Activated CD4-positive, alpha-beta T cell treated with anti-CD3 and anti-CD28 coated beads, Interleukin-2, amount 10 ng/mL, durations not matched to agents 7 days and 5 days (primary cell): Measurements from ENCODE around the gene MRPS31. TPM values are rescaled to one million over a fixed set of nuclear protein-coding genes. Genes with fewer than 3 reads are reported as not detected.
"Not testable (repeated sequence)": the region's sequence is repeated elsewhere in the genome, so short reads cannot be mapped to it uniquely, and the experiment has no call there.

Source experiments
- CTCF ChIA-PET: fragments of 350-600 bp; sonication (Branson Sonifier 250); formaldehyde crosslinking; loops from one replicate; lab custom pipeline; 2021; ENCODE audit warnings: antibody characterized with exemption; lab: Charles Lee
- POLR2A ChIA-PET: fragments of 350-600 bp; sonication (Branson Sonifier 250); formaldehyde crosslinking; loops from one replicate; lab custom pipeline; 2021; ENCODE audit warnings: antibody characterized with exemption; lab: Charles Lee
- DNase-seq: peaks from one replicate; pipeline ENCODE4 v3.0.0-alpha.2; 2020
- H3K27ac Mint-ChIP-seq: one replicate; pipeline ENCODE4 v1.8.0; 2021; ENCODE audit warnings: mild to moderate bottlenecking, moderate library complexity, mixed read lengths
- H3K27me3 Mint-ChIP-seq: one replicate; pipeline ENCODE4 v1.8.0; 2021; ENCODE audit warnings: mixed read lengths
- H3K36me3 Mint-ChIP-seq: one replicate; pipeline ENCODE4 v1.8.0; 2021; ENCODE audit warnings: low read depth, mixed read lengths
- H3K4me1 Mint-ChIP-seq: one replicate; pipeline ENCODE4 v1.8.0; 2021; ENCODE audit warnings: mixed read lengths
- H3K4me3 Mint-ChIP-seq: one replicate; pipeline ENCODE4 v1.8.0; 2021; ENCODE audit warnings: mild to moderate bottlenecking, moderate library complexity, mixed read lengths
- H3K9me3 Mint-ChIP-seq: one replicate; pipeline ENCODE4 v1.8.0; 2021; ENCODE audit warnings: mixed read lengths
- total RNA-seq, 2 experiments: library from RNA; stranded (reverse); gene quantifications; one replicate each; pipeline ENCODE4 v1.2.3, GENCODE V29; 2021

MRPS31 gene
- total RNA-seq, 2 experiments from 2014 or later = 32.3 to 36.2 TPM

DNA sequence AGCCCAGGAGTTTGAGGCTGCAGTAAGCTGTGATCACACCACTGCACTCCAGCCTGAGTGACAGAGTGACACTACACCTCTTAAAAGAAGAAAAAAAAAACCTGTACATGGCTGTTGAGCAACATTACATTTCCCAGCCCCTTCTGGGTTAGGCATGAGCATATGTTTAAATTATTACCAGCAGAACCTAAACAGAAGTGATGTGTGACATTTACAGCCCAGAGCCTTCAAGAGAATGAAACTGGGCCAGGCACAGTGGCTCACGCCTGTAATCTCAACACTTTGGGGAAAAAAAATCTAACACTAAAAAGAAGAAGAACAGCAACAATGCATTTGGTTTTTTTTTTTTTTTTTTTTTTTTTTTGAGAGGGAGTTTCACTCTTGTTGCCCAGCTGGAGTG is 38.3 kb downstream of the MRPS31 start:
- Mint-ChIP-seq H3K9me3 (peaks cover 2% of the 10 kb centered on the region), H3K27me3 (no peaks in the 10 kb centered on the region), H3K27ac (no peak overlapping the region), H3K36me3 (peaks cover 36% of the 10 kb centered on the region), H3K4me3 (no peak overlapping the region), H3K4me1 (peaks cover 20% of the 10 kb centered on the region)
- no peak for DNase-seq
- ChIA-PET CTCF (interaction anchor here (0.6 kb wide), 1 partner anchor 172 kb away, joined by 5 read pairs; no protein-coding TSS in a partner anchor), POLR2A (no interaction called here)

DNA sequence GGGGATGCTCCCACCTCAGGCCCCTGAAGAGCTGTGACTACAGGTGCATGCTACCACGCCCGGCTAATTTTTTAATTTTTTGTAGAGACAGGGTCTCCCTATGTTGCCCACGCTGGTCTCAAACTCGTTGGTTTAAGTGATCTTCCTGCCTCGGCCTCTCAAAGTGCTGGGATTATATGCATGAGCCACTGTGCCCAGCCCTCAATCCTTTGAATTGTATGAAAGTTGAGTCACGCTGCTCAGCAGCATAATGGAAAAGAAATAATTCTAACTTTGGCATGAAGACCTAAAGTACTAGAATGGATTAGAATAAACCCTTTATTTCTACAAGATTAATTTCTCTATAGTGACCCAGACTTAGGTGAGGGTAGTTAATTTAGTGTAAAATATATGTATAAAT is 42.4 kb downstream of the MRPS31 start:
- Mint-ChIP-seq H3K9me3 (no peaks in the 10 kb centered on the region), H3K36me3 (peaks cover 27% of the 10 kb centered on the region), H3K4me1 (peaks cover 7% of the 10 kb centered on the region), H3K4me3 (no peak overlapping the region), H3K27me3 (no peaks in the 10 kb centered on the region), H3K27ac (no peak overlapping the region)
- ChIA-PET POLR2A (no interaction called here), CTCF (interaction anchor here (0.9 kb wide), 1 partner anchor 11 kb away, joined by 3 read pairs; no protein-coding TSS in a partner anchor)
- no peak for DNase-seq

DNA sequence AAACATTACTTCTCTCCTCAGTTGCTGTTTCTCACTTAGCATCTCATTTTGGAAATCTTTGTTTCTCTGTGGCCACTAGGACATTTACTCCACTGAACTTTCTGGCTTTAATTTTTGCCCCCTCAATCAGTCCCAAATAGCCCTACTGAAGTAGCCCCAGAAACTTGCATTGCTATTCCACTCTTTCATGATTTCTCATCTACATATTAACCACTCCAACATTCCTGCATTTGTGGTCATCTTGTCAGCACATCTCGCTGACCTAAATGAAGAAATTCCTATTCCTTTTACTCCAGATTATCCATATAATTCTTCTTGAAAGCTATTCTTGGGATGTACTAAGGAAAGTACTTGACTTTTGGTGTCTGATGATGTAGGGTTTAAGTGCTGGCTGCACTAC is 56.6 kb downstream of the MRPS31 start:
- POLR2A ChIA-PET, H3K27ac Mint-ChIP-seq, CTCF ChIA-PET, H3K4me1 Mint-ChIP-seq, H3K27me3 Mint-ChIP-seq, DNase-seq, H3K4me3 Mint-ChIP-seq: not testable (repeated sequence)
- Mint-ChIP-seq H3K9me3 (peaks cover 29% of the 10 kb centered on the region), H3K36me3 (peaks cover 51% of the 10 kb centered on the region)

DNA sequence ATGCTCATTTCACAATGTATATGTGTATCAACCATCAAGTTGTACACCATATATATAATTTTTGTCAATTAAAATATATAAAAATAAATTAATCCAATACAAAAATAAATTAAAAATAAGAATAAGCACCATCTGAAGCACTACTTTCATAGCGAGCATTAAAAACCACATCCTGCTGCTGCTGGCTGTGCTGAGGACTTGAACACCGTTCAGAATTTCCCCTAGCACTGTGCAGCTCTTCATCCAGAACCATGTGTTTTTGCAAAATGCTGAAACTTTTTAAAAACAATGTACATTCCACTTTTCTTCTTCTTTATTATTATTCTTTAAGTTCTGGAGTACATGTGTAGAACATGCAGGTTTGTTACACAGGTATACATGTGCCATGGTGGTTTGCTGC is 64.6 kb downstream of the MRPS31 start:
- Mint-ChIP-seq H3K4me3 (no peak overlapping the region), H3K36me3 (peaks cover 5% of the 10 kb centered on the region), H3K9me3 (peaks cover 27% of the 10 kb centered on the region), H3K27me3 (no peaks in the 10 kb centered on the region), H3K27ac (no peak overlapping the region), H3K4me1 (peaks cover 13% of the 10 kb centered on the region)
- DNase-seq = peak; percentile 21
- CTCF ChIA-PET = no interaction called here
- POLR2A ChIA-PET = no interaction called here

DNA sequence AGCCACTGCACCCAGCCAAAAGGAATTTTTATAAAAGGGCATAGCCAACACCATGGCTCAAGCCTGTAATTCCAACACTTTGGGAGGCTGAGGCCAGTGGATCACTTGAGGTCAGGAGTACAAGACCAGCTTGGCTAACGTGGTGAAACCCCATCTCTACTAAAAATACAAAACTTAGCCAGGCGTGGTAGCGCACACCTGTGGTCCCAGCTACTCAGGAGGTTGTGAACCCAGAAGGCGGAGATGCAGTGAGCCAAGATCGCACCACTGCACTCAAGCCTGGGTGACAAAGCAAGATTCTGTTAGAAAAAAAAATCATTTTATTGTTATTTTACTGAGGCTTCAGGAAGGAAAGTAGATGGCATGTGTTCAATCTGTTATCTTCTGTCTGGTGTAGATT is 73.3 kb downstream of the MRPS31 start:
- ChIA-PET POLR2A (no interaction called here), CTCF (interaction anchor here (1.2 kb wide), 1 partner anchor 9 kb away, joined by 3 read pairs; no protein-coding TSS in a partner anchor)
- Mint-ChIP-seq H3K9me3 (no peaks in the 10 kb centered on the region), H3K4me3 (no peak overlapping the region), H3K36me3 (no peaks in the 10 kb centered on the region), H3K4me1 (no peaks in the 10 kb centered on the region), H3K27me3 (no peaks in the 10 kb centered on the region), H3K27ac (no peak overlapping the region)
- DNase-seq = no peak

DNA sequence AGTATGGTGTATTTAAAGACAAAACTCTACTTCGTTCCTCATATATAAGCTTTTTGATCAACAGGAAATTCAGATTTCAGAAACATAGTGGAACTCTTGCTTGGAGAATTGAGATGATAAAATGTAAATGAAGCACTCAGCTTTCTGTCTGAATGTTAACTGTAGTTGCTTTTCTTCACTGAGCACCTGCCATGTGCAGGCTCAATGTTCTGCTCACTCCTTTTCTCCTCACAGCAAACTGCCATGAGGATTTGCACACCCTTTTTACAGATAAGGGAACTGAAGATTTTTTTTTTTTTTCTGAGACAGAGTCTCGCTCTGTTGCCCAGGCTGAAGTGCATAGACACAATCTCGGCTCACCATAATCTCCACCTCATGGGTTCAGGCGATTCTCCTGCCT is 76.6 kb downstream of the MRPS31 start:
- no peak for DNase-seq
- ChIA-PET POLR2A (no interaction called here), CTCF (interaction anchor here (0.6 to 0.8 kb wide), 4 partner anchors 353 to 1819 kb away, joined by 3 to 5 read pairs (median 3); no protein-coding TSS in a partner anchor)
- Mint-ChIP-seq H3K27me3 (no peaks in the 10 kb centered on the region), H3K27ac (no peak overlapping the region), H3K4me1 (no peaks in the 10 kb centered on the region), H3K36me3 (no peaks in the 10 kb centered on the region), H3K4me3 (no peak overlapping the region), H3K9me3 (no peaks in the 10 kb centered on the region)

DNA sequence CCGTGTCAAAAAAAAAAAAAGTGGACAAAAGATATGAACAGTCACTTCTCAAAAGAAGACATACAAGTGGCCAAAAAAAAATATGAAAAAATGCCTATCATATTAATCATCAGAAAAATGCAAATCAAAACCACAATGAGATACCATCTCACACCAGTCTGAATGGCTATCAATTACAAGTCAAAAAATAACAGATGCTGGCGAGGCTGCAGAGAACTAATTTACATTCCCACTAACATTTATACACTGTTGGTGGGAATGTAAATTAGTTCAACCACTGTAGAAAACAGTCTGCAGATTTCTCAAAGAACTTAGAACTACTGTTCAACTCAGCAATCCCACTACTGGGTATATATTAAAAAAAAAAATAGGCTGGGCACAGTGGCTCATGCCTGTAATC is 78.0 kb downstream of the MRPS31 start:
- Mint-ChIP-seq H3K4me3 (no peak overlapping the region), H3K27ac (no peak overlapping the region), H3K4me1 (no peaks in the 10 kb centered on the region), H3K9me3 (no peaks in the 10 kb centered on the region), H3K36me3 (no peaks in the 10 kb centered on the region), H3K27me3 (no peaks in the 10 kb centered on the region)
- CTCF ChIA-PET = no interaction called here
- POLR2A ChIA-PET = no interaction called here
- no peak for DNase-seq

DNA sequence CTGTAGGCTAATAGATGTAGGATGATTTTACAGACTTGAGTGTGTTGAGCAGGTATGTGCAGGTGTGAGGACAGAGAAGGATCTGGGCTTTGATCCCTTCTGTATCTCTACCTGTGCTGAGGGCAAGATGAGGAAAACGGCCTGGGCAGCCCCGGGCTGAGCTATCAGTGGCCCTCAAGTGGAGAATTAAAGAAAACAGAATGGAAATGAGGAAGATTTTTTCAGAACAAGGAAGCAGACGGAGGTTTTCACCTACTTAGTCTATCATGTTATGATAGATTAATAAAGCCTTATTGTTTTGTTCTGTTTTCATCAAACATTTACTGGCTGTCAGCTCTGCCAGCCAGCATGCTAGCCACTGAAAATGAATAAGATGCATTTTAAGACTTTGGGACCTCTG is 82.2 kb downstream of the MRPS31 start:
- Mint-ChIP-seq H3K36me3 (no peaks in the 10 kb centered on the region), H3K4me1 (no peaks in the 10 kb centered on the region), H3K9me3 (no peaks in the 10 kb centered on the region), H3K4me3 (no peak overlapping the region), H3K27ac (no peak overlapping the region), H3K27me3 (no peaks in the 10 kb centered on the region)
- ChIA-PET POLR2A (no interaction called here), CTCF (interaction anchor here (1.6 kb wide), 1 partner anchor 9 kb away, joined by 3 read pairs; no protein-coding TSS in a partner anchor)
- no peak for DNase-seq

DNA sequence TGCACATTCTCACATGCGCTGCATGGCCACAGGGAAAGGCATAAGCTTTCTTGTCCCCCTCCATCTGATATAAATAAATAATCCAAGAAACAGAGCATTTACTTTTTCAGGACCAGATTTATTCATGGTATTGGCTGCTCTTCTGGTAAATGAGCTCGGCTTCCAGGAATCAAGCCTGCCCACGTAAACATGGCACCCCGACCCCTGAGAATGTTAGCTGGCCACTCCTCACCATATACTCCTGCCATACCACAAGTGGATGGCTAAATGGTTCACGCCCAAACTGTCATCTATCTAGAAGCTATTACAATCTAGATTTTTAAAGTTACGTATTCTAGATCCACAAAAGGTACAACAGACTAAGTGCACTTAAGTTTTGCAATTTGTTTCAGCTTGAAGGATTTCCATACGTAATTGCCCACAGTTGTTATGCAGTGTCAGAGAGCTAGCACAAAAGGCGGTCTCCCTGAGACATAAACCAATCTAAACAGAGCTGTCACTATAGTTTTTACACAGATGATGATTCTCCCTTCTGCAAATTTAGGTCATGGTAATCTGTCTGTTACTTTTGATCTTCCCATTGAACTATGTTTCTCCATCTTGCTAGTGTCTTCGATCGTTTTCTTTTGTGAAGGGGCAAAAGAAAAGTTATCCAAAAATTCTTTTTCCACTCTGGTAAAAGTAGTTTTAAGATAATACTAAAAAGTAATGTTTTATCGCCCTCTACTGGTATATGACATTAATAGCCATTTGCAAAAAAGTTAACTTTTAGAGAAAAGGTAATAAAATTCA is 88.3 kb downstream of the MRPS31 start:
- Mint-ChIP-seq H3K27ac (no peak overlapping the region), H3K27me3 (no peaks in the 10 kb centered on the region), H3K36me3 (no peaks in the 10 kb centered on the region), H3K4me3 (no peak overlapping the region), H3K9me3 (no peaks in the 10 kb centered on the region), H3K4me1 (peaks cover 17% of the 10 kb centered on the region)
- DNase-seq = no peak
- ChIA-PET CTCF (interaction anchor here (0.7 to 2.1 kb wide), 9 partner anchors 9 to 996 kb away, joined by 3 to 7 read pairs (median 4); no protein-coding TSS in a partner anchor), POLR2A (no interaction called here)

DNA sequence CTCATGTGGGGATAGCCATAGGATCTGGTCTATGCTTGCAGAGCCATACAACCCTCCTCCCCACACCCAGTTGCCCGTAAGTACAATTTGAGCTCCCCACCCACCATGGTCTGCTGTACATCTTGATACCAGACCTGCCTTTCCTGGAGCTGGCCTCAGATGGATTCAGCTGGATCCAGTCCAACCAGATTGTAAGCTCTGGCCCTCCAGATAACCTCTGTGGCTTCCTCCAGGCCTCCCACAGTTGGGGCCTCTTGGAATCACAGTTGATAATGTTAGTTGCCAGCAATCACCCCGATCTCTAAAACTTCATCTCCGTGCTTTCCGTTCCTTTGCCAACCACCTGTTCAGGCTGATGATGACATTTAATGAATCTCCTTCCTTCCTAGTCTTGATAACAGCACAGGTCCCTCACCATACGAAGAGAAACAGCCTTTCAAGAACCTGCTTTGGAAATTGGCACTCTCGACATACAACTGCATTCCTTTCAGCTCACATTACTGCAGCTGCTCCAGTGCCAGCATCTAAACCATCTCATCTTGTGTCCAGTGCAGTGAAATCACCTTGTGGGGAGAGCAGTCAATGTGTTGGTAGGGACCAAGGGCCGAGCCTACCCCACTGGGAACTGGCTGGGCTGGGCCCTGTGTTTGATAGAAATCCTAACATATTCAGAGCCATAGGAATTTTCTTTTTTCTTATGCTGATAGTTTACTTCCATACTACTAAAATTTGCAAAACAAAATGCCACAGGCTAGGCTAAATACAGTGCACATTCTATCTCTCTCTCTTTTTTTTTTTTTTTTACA is 89.4 kb downstream of the MRPS31 start:
- POLR2A ChIA-PET = no interaction called here
- Mint-ChIP-seq H3K27ac (peak overlapping the region; percentile 58), H3K4me1 (peaks cover 17% of the 10 kb centered on the region), H3K36me3 (no peaks in the 10 kb centered on the region), H3K4me3 (no peak overlapping the region), H3K9me3 (no peaks in the 10 kb centered on the region), H3K27me3 (no peaks in the 10 kb centered on the region)
- DNase-seq = no peak
- CTCF ChIA-PET = interaction anchor here (0.6 to 1.2 kb wide), 6 partner anchors 9 to 923 kb away, joined by 3 to 6 read pairs (median 4); no protein-coding TSS in a partner anchor

DNA sequence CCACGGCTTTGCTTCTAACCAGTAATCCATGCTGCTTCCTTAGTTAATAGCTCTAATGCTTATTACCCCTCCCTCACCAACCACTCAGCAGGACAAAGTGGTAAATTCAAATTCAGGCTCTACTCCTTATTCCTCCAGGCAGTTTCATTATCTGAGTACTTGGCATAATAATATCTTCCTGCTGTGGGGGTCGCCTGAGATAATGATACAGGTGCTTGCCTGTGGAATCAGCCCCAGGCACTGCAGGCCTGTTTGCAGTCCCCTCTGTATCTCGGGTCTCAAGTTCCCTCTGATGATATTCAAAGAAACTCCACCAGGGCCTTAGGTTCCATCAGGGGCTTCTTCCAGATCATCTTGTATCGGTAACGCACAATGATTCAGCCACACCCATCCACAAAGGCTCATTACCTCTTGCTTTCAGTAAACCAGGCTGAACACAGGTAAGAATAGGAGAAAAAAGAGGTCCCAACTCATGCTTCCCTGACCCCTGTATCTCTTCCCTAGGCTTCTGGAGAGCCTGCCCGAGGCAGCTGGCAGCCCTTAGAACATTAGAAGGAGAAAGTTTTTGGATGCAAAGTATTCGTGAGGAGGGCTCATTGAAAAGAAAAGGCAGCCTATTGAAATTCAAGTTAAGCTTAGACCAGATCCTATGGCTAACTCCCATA is 90.2 kb downstream of the MRPS31 start:
- ChIA-PET POLR2A (no interaction called here), CTCF (interaction anchor here (0.7 to 1.2 kb wide), 4 partner anchors 8 to 738 kb away, joined by 3 to 5 read pairs (median 3); no protein-coding TSS in a partner anchor)
- no peak for DNase-seq
- peaks cover 17% of the 10 kb centered on the region for H3K4me1 Mint-ChIP-seq
- H3K27me3 Mint-ChIP-seq = no peaks in the 10 kb centered on the region
- H3K4me3 Mint-ChIP-seq = no peak overlapping the region
- H3K27ac Mint-ChIP-seq = no peak overlapping the region
- H3K9me3 Mint-ChIP-seq = no peaks in the 10 kb centered on the region
- no peaks in the 10 kb centered on the region for H3K36me3 Mint-ChIP-seq

DNA sequence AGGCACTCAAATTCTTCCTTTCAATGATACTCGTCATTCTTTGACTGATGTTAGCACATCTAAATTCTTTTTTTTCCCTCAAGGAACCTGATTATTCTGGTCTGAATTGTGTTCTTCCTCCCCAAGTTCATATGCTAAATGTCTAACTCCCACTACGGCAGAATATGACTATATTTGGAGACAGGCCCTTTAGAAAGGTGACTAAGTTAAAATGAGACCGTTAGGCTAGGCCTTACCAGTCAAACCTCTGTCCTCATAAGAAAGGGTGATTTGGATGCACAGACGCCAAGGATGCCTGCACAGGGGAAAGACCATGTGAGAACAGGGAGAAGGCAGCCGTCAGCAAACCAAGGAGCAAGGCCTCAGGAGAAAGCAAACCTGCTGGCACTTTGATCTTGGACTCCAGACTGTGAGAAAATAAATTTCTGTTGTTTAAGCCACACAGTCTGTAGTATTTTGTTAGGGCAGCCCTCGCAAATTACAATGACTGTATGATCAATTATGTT is 91.5 kb downstream of the MRPS31 start:
- H3K9me3 Mint-ChIP-seq = no peaks in the 10 kb centered on the region
- ChIA-PET POLR2A (no interaction called here), CTCF (interaction anchor here (0.6 to 1.0 kb wide), 3 partner anchors 19 to 737 kb away, joined by 3 read pairs; no protein-coding TSS in a partner anchor)

More for the DNA sequence above, 91.5 kb downstream of the MRPS31 start:
- peaks cover 17% of the 10 kb centered on the region for H3K4me1 Mint-ChIP-seq
- no peak overlapping the region for H3K4me3 Mint-ChIP-seq
- H3K36me3 Mint-ChIP-seq = no peaks in the 10 kb centered on the region
- no peak for DNase-seq
- H3K27me3 Mint-ChIP-seq = no peaks in the 10 kb centered on the region
- no peak overlapping the region for H3K27ac Mint-ChIP-seq
